Natural killer cell (primary cell): ENCODE data around the gene SIX6. TPM values are rescaled to one million over a fixed set of nuclear protein-coding genes. Genes with fewer than 3 reads are reported as not detected.

ENCODE experiments used
- ATAC-seq, 3 donors: fragments of 150-1000 bp in 2 of 3; fragments of 200-7000 bp in 1 of 3; cut with Tn5 transposase; 1 replicate in 1 of 3; 2 replicates in 2 of 3; pipeline ENCODE4 v1.10.0; 2021; ENCODE audit warnings: mild to moderate bottlenecking in 2 of 3, moderate library complexity in 2 of 3
- DNase-seq, 2 donors: peaks; one replicate each; pipeline versions ENCODE4 v3.0.0 to v3.0.0-alpha.2; 2013 to 2021; ENCODE audit warnings: mixed read lengths in 1 of 2
- H3K27ac ChIP-seq: one replicate; pipeline ENCODE4 v1.5.1; 2013; ENCODE audit warnings: mild to moderate bottlenecking, low read length
- H3K27me3 ChIP-seq: one replicate; pipeline ENCODE4 v1.6.1; 2013; ENCODE audit warnings: low read length; ENCODE audit not compliant: control insufficient read depth, insufficient read depth
- H3K36me3 ChIP-seq: one replicate; pipeline ENCODE4 v1.6.1; 2013; ENCODE audit warnings: low read length; ENCODE audit not compliant: control insufficient read depth, insufficient read depth
- H3K4me1 ChIP-seq: one replicate; pipeline ENCODE4 v1.6.1; 2013; ENCODE audit warnings: low read length; ENCODE audit not compliant: control insufficient read depth, insufficient read depth
- H3K4me3 ChIP-seq: one replicate; pipeline ENCODE4 v1.5.1; 2013; ENCODE audit warnings: low read length
- H3K9me3 ChIP-seq: one replicate; pipeline ENCODE4 v1.6.1; 2013; ENCODE audit warnings: low read length; ENCODE audit not compliant: control insufficient read depth, insufficient read depth
- H3K27ac Mint-ChIP-seq, 2 donors: one replicate each; pipeline ENCODE4 v1.8.0; 2022; ENCODE audit warnings: mild to moderate bottlenecking in 2 of 2, mixed read lengths in 2 of 2, moderate library complexity in 1 of 2
- H3K27me3 Mint-ChIP-seq, 2 donors: one replicate each; pipeline ENCODE4 v1.8.0; 2022; ENCODE audit warnings: low read depth in 2 of 2, mixed read lengths in 2 of 2
- H3K36me3 Mint-ChIP-seq: one replicate; pipeline ENCODE4 v1.8.0; 2022; ENCODE audit warnings: mixed read lengths
- H3K4me1 Mint-ChIP-seq, 2 donors: one replicate each; pipeline ENCODE4 v1.8.0; 2022; ENCODE audit warnings: mixed read lengths in 2 of 2
- H3K4me3 Mint-ChIP-seq: one replicate; pipeline ENCODE4 v1.8.0; 2022; ENCODE audit warnings: mild to moderate bottlenecking, moderate library complexity, mixed read lengths
- H3K9me3 Mint-ChIP-seq, 2 donors: one replicate each; pipeline ENCODE4 v1.8.0; 2022; ENCODE audit warnings: mixed read lengths in 2 of 2
- CTCF ChIP-seq: fragments of 200-600 bp; IDR thresholded peaks from one replicate; pipeline ENCODE4 v1.8.0; 2022; ENCODE audit warnings: antibody characterized with exemption
- WGBS: methylation state at CpG from one replicate; pipeline ENCODE4 v1.1.7; 2013; ENCODE audit warnings: missing lambda C conversion rate; ENCODE audit not compliant: insufficient coverage; 5-methylcytosine and 5-hydroxymethylcytosine counted together
- intact Hi-C: fragments of 100-400 bp; cut with micrococcal nuclease; formaldehyde crosslinking; loops from one replicate; pipeline ENCODE4 v1.14.2; 2022
- total RNA-seq, 4 donors: library from RNA; stranded (reverse); fragments of 120-200 nt in 1 of 4; gene quantifications; one replicate each; pipeline versions ENCODE4 v1.2.3 to v1.2.4, GENCODE V29; 2013 to 2022

SIX6 gene
- total RNA-seq, 3 donors from 2014 or later (not counting 1 experiment from before 2014, with no cell fraction given): not detected

- intact Hi-C loops: no loop called here
- ATAC-seq (no peak), DNase-seq (no peak)
- H3K9me3 ChIP-seq: no peaks in the 10 kb centered on the region
- Mint-ChIP-seq H3K4me1 (peaks cover 5 to 8% of the 10 kb centered on the region in 2 donors), H3K27ac (no peak overlapping the region), H3K36me3 (no peaks in the 10 kb centered on the region), H3K4me3 (no peak overlapping the region), H3K9me3 (no peaks in the 10 kb centered on the region), H3K27me3 (peaks cover 60 to 68% of the 10 kb centered on the region in 2 donors)
- TF ChIP-seq CTCF: no peak
- peaks cover 5% of the 10 kb centered on the region for H3K4me1 ChIP-seq
- WGBS: 5% methylated on average over 56 of the region's 58 CpGs
- H3K36me3 ChIP-seq: no peaks in the 10 kb centered on the region
- no peak overlapping the region for H3K4me3 ChIP-seq
- H3K27me3 ChIP-seq: peaks cover 73% of the 10 kb centered on the region
- H3K27ac ChIP-seq: no peak overlapping the region
These were observed 700 bp downstream of the SIX6 start for GRCh38 chr14:60509438-60510253.

DNA sequence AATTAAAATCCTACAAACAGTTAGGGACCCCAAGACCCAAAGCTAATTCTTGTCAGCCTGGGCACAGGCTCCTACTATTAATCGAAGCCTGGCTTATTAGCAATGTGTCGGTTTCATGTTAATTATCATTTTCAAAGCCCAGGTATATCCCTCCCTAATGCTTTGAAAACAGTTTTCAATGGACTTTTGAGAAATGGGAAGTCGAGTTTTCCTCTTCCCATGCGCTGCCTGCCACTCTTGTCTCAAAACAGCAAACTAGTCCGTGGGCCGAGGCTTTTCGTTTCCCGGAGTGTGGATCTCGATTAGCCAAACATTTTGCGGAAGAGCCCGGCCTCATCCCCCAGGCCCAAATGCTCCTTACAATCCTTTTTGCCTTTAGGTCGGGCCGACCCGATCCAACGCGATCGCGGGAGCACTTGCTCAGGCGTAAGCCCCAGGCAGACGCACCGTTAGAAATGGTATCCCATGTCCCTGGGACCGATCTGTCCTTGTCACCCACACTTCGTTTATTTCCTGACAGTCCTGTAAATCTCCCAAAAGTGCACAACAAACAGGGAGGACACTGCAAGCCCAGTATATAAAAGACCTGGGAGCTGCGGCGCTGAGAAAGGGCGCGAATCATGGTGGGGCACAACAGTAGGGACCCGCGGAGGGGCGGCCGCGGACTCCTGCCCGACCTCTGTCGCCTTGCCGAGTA is 1.5 kb downstream of the SIX6 start:
- intact Hi-C loops: no loop called here

DNA sequence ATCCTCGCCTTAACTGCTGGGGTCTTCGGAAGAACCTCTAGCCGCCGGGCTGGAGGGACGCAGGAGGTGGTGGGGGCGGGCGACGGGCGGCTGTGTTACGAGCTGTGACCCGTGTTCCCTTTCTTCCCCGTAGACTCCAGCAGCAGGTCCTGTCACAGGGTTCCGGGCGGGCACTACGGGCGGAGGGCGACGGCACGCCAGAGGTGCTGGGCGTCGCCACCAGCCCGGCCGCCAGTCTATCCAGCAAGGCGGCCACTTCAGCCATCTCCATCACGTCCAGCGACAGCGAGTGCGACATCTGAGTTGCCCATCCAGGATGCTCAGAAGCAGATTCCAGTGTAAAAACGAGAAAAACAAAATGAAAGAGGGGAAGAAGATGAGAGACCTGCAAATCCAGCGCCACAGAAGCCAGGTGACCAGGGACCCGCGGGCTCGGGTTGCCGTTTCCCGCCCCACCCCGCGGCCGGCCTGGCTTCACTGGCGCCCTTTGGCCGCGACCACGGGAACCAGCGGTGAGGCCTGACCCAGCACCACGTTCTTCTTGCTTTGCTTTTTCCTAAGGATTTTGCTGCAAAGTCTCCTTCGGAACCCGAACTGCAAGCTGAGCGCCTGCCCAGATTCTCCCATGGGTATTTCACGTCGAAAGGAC is 2.1 kb downstream of the SIX6 start:
- no peaks in the 10 kb centered on the region for H3K36me3 Mint-ChIP-seq

More for the DNA sequence above, 1.5 kb downstream of the SIX6 start:
- H3K36me3 Mint-ChIP-seq: no peaks in the 10 kb centered on the region
- H3K27ac Mint-ChIP-seq: no peak overlapping the region
- Histone ChIP-seq H3K9me3 (no peaks in the 10 kb centered on the region), H3K27ac (no peak overlapping the region), H3K4me3 (no peak overlapping the region), H3K36me3 (no peaks in the 10 kb centered on the region), H3K27me3 (peaks cover 71% of the 10 kb centered on the region), H3K4me1 (peaks cover 8% of the 10 kb centered on the region)
- ATAC-seq: no peak
- no peak overlapping the region for H3K4me3 Mint-ChIP-seq
- H3K27me3 Mint-ChIP-seq: peaks cover 61 to 62% of the 10 kb centered on the region in 2 donors
- no peaks in the 10 kb centered on the region for H3K9me3 Mint-ChIP-seq
- no peak for TF ChIP-seq CTCF
- WGBS: 7% methylated on average over 35 of the region's 35 CpGs
- DNase-seq: no peak
- peaks cover 5 to 10% of the 10 kb centered on the region in 2 donors for H3K4me1 Mint-ChIP-seq

More for the DNA sequence above, 2.1 kb downstream of the SIX6 start:
- Histone ChIP-seq H3K27ac (no peak overlapping the region), H3K9me3 (no peaks in the 10 kb centered on the region), H3K27me3 (peaks cover 68% of the 10 kb centered on the region), H3K36me3 (no peaks in the 10 kb centered on the region), H3K4me3 (no peak overlapping the region), H3K4me1 (peaks cover 8% of the 10 kb centered on the region)
- Mint-ChIP-seq H3K27ac (no peak overlapping the region), H3K4me3 (no peak overlapping the region), H3K4me1 (peaks cover 7 to 12% of the 10 kb centered on the region in 2 donors), H3K27me3 (peaks cover 57 to 62% of the 10 kb centered on the region in 2 donors), H3K9me3 (no peaks in the 10 kb centered on the region)
- intact Hi-C loops: no loop called here
- DNase-seq: no peak
- WGBS: 8% methylated on average over 48 of the region's 49 CpGs
- no peak for TF ChIP-seq CTCF
- no peak for ATAC-seq
